ENCODE measurements around the gene SCN10A.
A peak's percentile ranks its signal among the peaks of the same experiment; 100 is the strongest.

DNA sequence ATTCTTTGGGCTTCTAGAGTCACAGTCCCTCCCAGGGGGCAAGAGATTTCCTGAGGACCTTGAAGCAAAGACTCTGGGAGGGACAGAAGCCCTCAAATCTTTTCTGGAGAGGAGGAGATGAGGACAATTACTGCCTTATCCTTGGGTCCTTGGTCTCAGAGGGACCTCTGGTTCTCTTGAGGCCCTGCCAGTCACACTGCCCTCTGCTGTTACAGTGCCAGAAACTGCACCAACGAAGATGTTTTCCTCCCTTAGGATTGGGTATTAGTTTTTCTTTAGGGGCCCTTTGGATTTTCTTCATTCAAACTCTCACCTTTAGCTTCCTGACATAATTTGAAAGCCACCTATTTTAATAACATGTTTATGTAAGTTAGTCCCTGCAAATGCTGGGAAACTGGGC lies 108.3 kb downstream of the SCN10A start:
- TF ChIP-seq ZC3H4 (CRISPR knock-in tag; IDR thresholded peaks at IDR 0.05; ENCODE audit: borderline replicate concordance) (no peak), HCFC1 (IDR thresholded peaks at IDR 0.05; ENCODE audit: low read depth, low read length) (no peak), BRCA1 (IDR thresholded peaks at IDR 0.05) (no peak), BRCA1 (CRISPR knock-in tag; IDR thresholded peaks at IDR 0.05) (no peak), CTCF (IDR thresholded peaks at IDR 0.05 in 2 of 3, conservative IDR thresholded peaks at IDR 0.05 in 1 of 3; ENCODE audit: insufficient read depth in 2 of 3, low read depth in 1 of 3, low read length in 3 of 3) (peak; percentile 55 to 66 (median 61); a peak in 5 of 6 replicates), SIN3B (IDR thresholded peaks at IDR 0.05; ENCODE audit: low read depth) (no peak), ZNF280B (CRISPR knock-in tag; IDR thresholded peaks at IDR 0.05) (no peak), ATF6 (CRISPR knock-in tag; IDR thresholded peaks at IDR 0.05) (no peak), NR1H2 (CRISPR knock-in tag; IDR thresholded peaks at IDR 0.05) (no peak), GATA2 (CRISPR knock-in tag; IDR thresholded peaks at IDR 0.05) (no peak), ATF1 (CRISPR knock-in tag; IDR thresholded peaks at IDR 0.05) (no peak), ATF1 (tag; IDR thresholded peaks at IDR 0.05) (no peak), TFE3 (CRISPR knock-in tag; IDR thresholded peaks at IDR 0.05) (no peak), KLF1 (tag; IDR thresholded peaks at IDR 0.05) (no peak)
